ENCODE measurements around the gene MPZL3.

DNA sequence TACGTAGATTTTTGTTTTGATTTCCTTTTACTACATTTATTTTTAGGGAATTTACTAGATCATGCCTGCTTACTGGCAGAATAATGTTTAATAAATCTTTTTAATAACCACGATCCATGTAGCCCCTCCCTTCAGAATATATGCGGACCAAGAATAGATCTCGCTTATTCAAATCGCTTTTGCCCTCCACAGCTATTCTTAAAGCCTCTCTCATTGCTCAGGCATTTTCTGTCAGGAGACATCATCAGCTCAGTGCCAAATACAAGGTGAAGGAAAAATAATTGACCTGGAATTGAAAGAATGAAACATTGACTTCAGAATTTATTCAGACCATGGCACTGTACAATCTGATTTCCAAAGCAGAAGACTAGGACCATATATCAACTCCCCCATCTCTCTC is 17.3 kb downstream of the MPZL3 start:
- TF ChIP-seq, protein P1, sequence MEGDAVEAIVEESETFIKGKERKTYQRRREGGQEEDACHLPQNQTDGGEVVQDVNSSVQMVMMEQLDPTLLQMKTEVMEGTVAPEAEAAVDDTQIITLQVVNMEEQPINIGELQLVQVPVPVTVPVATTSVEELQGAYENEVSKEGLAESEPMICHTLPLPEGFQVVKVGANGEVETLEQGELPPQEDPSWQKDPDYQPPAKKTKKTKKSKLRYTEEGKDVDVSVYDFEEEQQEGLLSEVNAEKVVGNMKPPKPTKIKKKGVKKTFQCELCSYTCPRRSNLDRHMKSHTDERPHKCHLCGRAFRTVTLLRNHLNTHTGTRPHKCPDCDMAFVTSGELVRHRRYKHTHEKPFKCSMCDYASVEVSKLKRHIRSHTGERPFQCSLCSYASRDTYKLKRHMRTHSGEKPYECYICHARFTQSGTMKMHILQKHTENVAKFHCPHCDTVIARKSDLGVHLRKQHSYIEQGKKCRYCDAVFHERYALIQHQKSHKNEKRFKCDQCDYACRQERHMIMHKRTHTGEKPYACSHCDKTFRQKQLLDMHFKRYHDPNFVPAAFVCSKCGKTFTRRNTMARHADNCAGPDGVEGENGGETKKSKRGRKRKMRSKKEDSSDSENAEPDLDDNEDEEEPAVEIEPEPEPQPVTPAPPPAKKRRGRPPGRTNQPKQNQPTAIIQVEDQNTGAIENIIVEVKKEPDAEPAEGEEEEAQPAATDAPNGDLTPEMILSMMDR (IDR thresholded peaks at IDR 0.05; ENCODE audit: borderline replicate concordance, extremely low read depth, low read length, poor library complexity, severe bottlenecking): no peak
- no peak for TF ChIP-seq EZH2 (IDR thresholded peaks at IDR 0.05; ENCODE audit: borderline replicate concordance, low read depth, low read length, severe bottlenecking)

Measured in DND-41 (cell line).